GM19372 (cell line): ENCODE measurements around the gene TAF13.
A peak's percentile ranks its signal among the peaks of the same experiment; 100 is the strongest.
"Not testable (repeated sequence)": the region's sequence is repeated elsewhere in the genome, so short reads cannot be mapped to it uniquely, and the experiment has no call there.

ENCODE experiments used
- ATAC-seq: cut with Tn5 transposase; IDR thresholded peaks from one replicate; pipeline ENCODE4 v1.9.1; 2021; ENCODE audit warnings: mild to moderate bottlenecking, low read depth, moderate library complexity; ENCODE audit not compliant: unreplicated experiment

TAF13 gene

GRCh38 chr1:109094377-109094803 is 18.6 kb upstream of the TAF13 start:
- ATAC-seq = no peak

GRCh38 chr1:109091839-109092193 is 16.0 kb upstream of the TAF13 start:
- no peak for ATAC-seq

- peak; percentile 35 for ATAC-seq
Measured at GRCh38 chr1:109091078-109091838, 15.5 kb upstream of the TAF13 start.

GRCh38 chr1:109090196-109091077 is 14.6 kb upstream of the TAF13 start, which contains the start of gene TMEM167B:
TMEM167B (plus strand) TSS chr1:109090764; CDS start chr1:109090873, 109 bp downstream.
- ATAC-seq = peak; percentile 84

GRCh38 chr1:109089242-109090015 is 13.6 kb upstream of the TAF13 start:
- no peak for ATAC-seq

- no peak for ATAC-seq
Measured at GRCh38 chr1:109084563-109085517, 9.0 kb upstream of the TAF13 start.

- ATAC-seq = no peak
Measured at GRCh38 chr1:109083923-109084322, 8.1 kb upstream of the TAF13 start.

- no peak for ATAC-seq
Measured at GRCh38 chr1:109083501-109083900, 7.7 kb upstream of the TAF13 start.

GRCh38 chr1:109080441-109081082 is 4.8 kb upstream of the TAF13 start:
- ATAC-seq = no peak

- ATAC-seq = no peak
Measured at GRCh38 chr1:109079240-109079622, 3.4 kb upstream of the TAF13 start.

GRCh38 chr1:109078317-109078716 is 2.5 kb upstream of the TAF13 start:
- ATAC-seq = no peak

GRCh38 chr1:109069294-109069693 is 6.5 kb downstream of the TAF13 start:
- ATAC-seq = no peak

GRCh38 chr1:109067883-109068282 is 7.9 kb downstream of the TAF13 start:
- ATAC-seq = no peak

- ATAC-seq = no peak
Measured at GRCh38 chr1:109065137-109065536, 10.7 kb downstream of the TAF13 start.

GRCh38 chr1:109061183-109061582 is 14.6 kb downstream of the TAF13 start:
- ATAC-seq = no peak

- ATAC-seq = no peak
Measured at GRCh38 chr1:109060707-109061106, 15.1 kb downstream of the TAF13 start.

- ATAC-seq = no peak
Measured at GRCh38 chr1:109059026-109059425, 16.8 kb downstream of the TAF13 start.

GRCh38 chr1:109056064-109056463 is 19.7 kb downstream of the TAF13 start:
- no peak for ATAC-seq

- ATAC-seq = not testable (repeated sequence)
Measured at GRCh38 chr1:109052145-109052544, 23.7 kb downstream of the TAF13 start.
